ENCODE results near the gene CLEC17A.

The CLEC17A gene

GRCh38 chr19:14649020-14649419 is 66.1 kb downstream of the CLEC17A start:
- DNase-seq (ENCODE audit: low read depth in 2 of 2, low spot score in 1 of 2): no peak

GRCh38 chr19:14650161-14650560 is 67.3 kb downstream of the CLEC17A start:
- no peak for DNase-seq (ENCODE audit: low read depth in 2 of 2, low spot score in 1 of 2)

DNA sequence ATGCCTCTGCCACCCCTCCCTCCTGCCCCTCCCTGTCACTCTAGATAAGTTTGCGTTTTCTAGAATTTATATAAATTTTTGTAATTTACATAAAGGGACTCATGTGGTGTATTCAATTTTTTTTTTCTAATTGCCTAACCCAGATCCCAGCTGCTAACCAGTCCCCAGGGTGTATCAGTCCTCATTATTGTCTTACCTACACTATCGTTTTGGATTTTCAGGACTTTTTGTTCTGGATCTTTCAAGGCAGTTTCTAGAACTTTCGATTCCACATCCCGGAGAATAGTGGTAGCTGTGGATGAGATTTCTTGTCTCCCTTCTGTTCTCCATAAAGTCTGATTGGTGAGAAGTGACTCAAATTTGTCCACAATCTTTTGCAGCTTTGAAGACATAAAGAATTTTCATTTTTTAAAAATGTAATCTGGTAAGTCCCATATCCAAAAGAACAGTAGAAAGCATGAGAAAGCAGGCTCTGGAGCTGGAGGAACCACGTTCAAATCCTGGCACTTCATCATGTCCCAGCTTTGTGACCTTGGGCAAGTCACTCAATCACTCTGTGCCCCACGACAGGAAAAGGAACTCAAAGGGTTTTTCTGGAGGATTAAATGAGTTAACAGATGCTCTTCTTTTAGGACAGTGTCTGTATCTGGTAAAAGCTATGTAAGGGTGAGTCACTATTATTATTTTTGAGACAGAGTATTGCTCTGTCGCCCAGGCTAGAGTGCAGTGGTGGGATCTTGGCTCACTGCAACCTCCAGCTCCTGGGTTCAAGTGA is 72.1 kb downstream of the CLEC17A start:
- DNase-seq (ENCODE audit: low read depth in 2 of 2, low spot score in 1 of 2): no peak

GRCh38 chr19:14655726-14656125 is 72.8 kb downstream of the CLEC17A start:
- DNase-seq (ENCODE audit: low read depth in 2 of 2, low spot score in 1 of 2): no peak

DNA sequence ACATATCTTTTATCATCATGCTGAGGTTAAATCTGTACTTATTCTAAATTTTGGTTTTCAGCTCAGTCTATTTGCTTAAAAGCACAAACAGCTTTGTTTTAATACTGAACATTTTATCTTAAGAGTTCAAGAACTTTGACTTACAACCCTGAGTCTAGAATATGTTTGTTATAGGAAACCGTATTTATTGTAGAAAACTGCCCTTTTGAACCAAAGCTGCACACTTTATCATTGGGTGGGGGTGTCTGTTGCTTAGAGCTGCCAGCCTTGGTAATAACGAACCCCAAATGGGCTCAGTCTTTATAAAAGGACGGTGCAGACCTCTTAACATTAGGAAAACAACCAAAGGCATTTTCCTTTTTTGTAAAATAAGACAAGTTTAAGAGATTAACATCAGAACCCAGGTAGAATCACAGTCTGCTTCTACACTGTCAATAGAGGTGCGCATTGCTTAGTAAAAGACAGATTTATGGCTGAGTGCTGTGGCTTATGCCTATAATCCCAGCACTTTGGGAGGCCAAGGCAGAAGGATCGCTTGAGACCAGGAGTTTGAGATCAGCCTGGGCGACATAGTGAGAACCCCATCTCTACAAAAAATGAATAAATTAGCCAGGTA is 77.1 kb downstream of the CLEC17A start:
- no peak for DNase-seq (ENCODE audit: low read depth in 2 of 2, low spot score in 1 of 2)

- no peak for DNase-seq (ENCODE audit: low read depth in 2 of 2, low spot score in 1 of 2)
Observed at GRCh38 chr19:14661372-14661924, 78.6 kb downstream of the CLEC17A start.

Measured in stimulated activated CD8-positive, alpha-beta memory T cell treated with anti-CD3 and anti-CD28 coated beads, Interleukin-4, amount 100 ng/mL, for 1 hour (primary cell).